Activated naive CD4-positive, alpha-beta T cell treated with anti-CD3 and anti-CD28 coated beads, Interleukin-2, amount 10 ng/mL, durations not matched to agents 5 hours and 36 hours (primary cell): Measurements from ENCODE around the gene LRRC47. TPM values are rescaled to one million over a fixed set of nuclear protein-coding genes. Genes with fewer than 3 reads are reported as not detected.

Experiments
- total RNA-seq, 2 experiments: library from RNA; stranded (reverse); gene quantifications; one replicate each; pipeline ENCODE4 v1.2.3, GENCODE V29; 2021

LRRC47 gene
- 10 to 100 TPM; 38.7 to 39.2 TPM for total RNA-seq

GRCh38 chr1:3796215-3797061, at the start of gene LRRC47:
Gene LRRC47, minus strand, starts transcription at chr1:3796498. Its CDS starts 22 bp downstream, at chr1:3796476.

GRCh38 chr1:3772715-3773571, 23.4 kb downstream of the LRRC47 start, which contains the start of gene SMIM1:
Gene SMIM1, plus strand, starts transcription at chr1:3772749. Its CDS starts 2,625 bp downstream, at chr1:3775374.

DNA sequence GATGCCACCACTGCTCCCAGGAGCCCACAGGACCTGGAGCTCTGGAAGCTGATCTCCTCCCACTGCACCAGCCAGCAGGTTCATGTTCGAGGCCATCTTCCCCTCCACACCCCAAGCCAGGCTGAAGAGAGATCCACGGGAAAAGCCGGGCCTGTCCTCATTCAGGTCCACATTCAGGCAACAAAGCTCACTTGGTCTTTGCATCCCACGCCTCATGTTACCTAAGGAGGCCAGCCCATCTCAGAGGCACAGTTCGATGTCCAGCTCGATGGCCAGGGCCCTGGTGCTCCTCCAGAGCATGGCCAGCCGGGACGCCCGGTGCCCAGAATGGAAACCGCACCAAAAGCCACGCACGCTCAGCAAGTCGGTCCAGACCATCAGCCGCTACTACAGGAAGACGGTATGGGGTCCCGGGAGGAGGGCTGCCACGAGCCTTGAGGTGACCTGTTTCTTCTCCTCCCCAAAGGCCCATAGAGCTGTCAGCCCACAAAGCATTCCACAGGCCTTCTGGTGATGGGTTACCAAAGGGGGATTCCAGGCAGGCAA, 43.8 kb downstream of the LRRC47 start, which contains the start of gene CCDC27:
Gene CCDC27, plus strand, starts transcription at position 51 of the 546 bp plus-strand sequence. Its CDS starts 32 bp downstream, at position 83.

Other genes starting within 250 kb of the LRRC47 start
- 10 to 100 TPM; 30.2 to 30.8 TPM for gene MEGF6, start 185.0 kb downstream of the LRRC47 start, total RNA-seq
- gene TPRG1L, start 171.5 kb downstream of the LRRC47 start, total RNA-seq, result 10 to 100 TPM; 14.3 to 16.1 TPM
- 10 to 100 TPM; 34.2 to 34.8 TPM for gene WRAP73, start 146.4 kb downstream of the LRRC47 start, total RNA-seq
- 1 to 10 TPM; 2.9 to 3.2 TPM for gene TP73, start 144.0 kb downstream of the LRRC47 start, total RNA-seq
- not detected for gene CCDC27, start 44.0 kb downstream of the LRRC47 start, total RNA-seq
- gene SMIM1, start 23.7 kb downstream of the LRRC47 start, total RNA-seq, result under 1 TPM; 0.43 to 0.89 TPM
- 10 to 100 TPM; 46.8 to 51.0 TPM for gene CEP104, start 60.7 kb upstream of the LRRC47 start, total RNA-seq
- gene DFFB, start 61.0 kb upstream of the LRRC47 start, total RNA-seq, result 10 to 100 TPM in 1 of 2 experiments, 1 to 10 TPM in 1; 9.1 to 10.7 TPM
- 10 to 100 TPM; 23.7 to 25.3 TPM for gene C1orf174, start 103.8 kb upstream of the LRRC47 start, total RNA-seq